GM13976 (cell line): ENCODE data around the gene SALL3.
"Not testable (repeated sequence)": the region's sequence is repeated elsewhere in the genome, so short reads cannot be mapped to it uniquely, and the experiment has no call there.

ENCODE experiments used
- DNase-seq: peaks from one replicate; pipeline ENCODE4 v3.0.0; 2012; ENCODE audit warnings: low spot score
- in situ Hi-C: fragments of 300-500 bp; cut with MboI; formaldehyde crosslinking; loops from one replicate; pipeline ENCODE4 v1.12.0; 2022; ENCODE audit warnings: low sequenced_read_pairs, mixed read lengths, inconsistent platforms; ENCODE audit not compliant: unreplicated experiment
- TF ChIP-seq, protein P1 (sequence below): IDR thresholded peaks from 2 replicates; pipeline ENCODE4 v1.5.1; 2012; ENCODE audit warnings: borderline replicate concordance, mild to moderate bottlenecking; ENCODE audit not compliant: insufficient read depth; ENCODE audit errors: extremely low read depth, missing control alignments, control extremely low read depth

SALL3 gene

DNA sequence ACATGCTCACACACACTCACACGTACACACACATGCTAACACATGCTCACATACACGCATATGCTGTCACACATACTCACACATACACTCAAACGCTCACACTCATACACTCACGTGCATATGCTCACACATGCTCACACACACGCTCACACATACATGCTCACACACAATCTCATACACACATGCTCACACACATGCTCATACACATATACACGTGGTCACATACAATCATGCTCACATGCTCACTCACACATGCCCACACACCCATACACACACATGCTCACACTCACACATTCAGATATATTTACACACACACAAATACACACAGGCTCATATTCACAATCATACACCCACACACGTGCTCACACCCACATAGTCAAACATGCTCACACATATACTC lies 17.5 kb upstream of the SALL3 start:
- no peak for DNase-seq
- TF ChIP-seq, protein P1, sequence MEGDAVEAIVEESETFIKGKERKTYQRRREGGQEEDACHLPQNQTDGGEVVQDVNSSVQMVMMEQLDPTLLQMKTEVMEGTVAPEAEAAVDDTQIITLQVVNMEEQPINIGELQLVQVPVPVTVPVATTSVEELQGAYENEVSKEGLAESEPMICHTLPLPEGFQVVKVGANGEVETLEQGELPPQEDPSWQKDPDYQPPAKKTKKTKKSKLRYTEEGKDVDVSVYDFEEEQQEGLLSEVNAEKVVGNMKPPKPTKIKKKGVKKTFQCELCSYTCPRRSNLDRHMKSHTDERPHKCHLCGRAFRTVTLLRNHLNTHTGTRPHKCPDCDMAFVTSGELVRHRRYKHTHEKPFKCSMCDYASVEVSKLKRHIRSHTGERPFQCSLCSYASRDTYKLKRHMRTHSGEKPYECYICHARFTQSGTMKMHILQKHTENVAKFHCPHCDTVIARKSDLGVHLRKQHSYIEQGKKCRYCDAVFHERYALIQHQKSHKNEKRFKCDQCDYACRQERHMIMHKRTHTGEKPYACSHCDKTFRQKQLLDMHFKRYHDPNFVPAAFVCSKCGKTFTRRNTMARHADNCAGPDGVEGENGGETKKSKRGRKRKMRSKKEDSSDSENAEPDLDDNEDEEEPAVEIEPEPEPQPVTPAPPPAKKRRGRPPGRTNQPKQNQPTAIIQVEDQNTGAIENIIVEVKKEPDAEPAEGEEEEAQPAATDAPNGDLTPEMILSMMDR = no peak
- in situ Hi-C loops = no loop called here

DNA sequence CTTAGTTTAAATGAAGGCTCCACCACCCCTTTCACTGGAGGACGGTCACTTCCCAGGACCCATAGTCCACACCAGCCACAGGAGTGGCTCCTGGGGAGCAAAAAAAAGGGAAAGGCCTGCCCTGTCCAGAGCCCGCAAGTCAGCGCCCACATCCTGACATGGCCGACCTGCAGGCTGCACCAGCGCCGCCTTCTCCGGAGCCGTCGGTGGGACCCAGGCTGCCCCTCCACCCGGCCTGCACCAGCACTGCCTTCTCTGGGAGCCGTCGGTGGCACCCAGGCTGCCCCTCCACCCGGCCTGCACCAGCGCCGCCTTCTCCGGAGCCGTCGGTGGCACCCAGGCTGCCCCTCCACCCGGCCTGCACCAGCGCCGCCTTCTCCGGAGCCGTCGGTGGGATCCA lies 14.9 kb upstream of the SALL3 start:
- in situ Hi-C loops, DNase-seq: not testable (repeated sequence)

DNA sequence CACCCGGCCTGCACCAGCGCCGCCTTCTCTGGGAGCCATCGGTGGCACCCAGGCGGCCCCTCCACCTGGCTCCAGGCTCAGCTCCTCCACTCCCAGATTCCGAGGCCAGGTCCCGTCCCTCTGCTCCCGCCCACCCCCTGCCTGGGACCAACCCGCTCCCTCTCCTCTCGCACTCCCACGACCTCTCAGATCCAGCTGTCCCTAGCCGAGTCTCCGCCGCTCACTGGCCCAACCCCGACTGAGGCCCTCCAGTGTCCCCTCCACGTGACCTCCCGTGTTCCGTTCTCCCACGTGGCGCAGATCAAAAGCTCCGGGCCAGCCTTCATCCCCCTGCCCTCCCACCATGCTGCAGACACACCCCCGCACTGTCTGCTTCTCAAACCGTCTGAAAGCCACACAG lies 14.4 kb upstream of the SALL3 start:
- DNase-seq = no peak
- TF ChIP-seq, protein P1 = no peak
- in situ Hi-C loops = no loop called here

DNA sequence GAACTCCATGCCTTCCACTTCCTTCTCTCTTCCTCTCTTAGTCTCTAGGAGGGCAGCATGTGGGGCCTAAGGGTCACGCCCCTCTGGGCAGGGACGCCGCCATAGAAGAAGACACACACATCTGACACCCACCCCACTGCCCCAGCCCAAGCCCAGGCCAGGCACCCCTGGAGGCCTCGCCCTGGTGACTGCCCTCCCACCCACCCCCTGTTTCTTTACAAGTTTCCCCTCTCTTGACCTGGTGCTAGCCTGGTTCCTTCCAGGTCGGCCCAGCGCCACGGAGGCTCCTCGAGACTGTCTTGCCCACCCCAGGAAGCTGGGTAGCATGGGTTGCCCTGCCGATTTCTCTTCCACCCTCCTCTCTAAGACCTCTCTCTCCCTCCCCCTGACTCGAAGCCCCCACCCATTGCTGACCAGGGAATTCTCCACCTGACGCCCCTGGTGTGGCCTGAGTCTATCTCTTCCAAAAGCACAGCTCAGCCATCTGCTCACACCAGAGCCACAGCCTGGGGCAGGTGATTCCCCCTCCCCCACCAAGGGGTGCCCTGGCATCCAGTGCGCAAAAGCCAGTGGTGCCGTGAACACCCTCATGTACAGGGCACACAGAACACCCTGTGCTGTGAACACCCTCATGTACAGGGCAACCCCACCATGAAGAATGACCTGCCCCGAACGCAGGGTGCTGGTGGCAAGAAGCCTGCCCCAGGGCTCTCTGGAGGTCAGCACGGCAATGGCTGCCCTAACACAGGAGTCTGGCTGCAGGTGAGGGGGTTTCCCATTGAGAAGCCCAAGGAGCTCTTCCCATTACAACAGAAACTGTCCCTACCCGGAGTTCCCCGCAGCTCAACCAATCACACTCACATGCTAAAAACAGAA lies 13.5 kb upstream of the SALL3 start:
- TF ChIP-seq, protein P1 = no peak
- in situ Hi-C loops = no loop called here

GRCh38 chr18:78966793-78967106 lies 12.9 kb upstream of the SALL3 start:
- in situ Hi-C loops = no loop called here
- TF ChIP-seq, protein P1 = no peak
- DNase-seq = no peak

More for the DNA sequence above, 13.5 kb upstream of the SALL3 start:
- no peak for DNase-seq

DNA sequence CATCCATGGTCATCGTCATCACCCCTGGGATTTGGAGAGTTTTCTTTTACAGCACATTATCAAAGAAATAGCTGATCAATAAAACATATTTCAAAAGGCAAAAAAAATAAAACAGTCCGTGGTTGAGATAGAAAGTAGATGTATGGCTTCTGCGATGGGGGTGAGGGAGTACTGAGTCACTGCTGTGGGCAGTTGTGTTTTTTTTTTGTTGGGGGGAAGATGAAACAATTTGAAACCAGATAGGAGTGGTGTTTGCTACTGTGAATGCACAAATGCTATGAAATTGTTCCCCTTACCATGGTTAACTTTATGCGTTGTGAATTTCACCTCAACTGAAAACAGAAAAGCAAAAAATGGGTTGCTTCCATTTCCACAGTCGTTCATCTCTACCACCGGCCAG lies 11.9 kb upstream of the SALL3 start:
- TF ChIP-seq, protein P1 = no peak
- DNase-seq = no peak
- in situ Hi-C loops = no loop called here

DNA sequence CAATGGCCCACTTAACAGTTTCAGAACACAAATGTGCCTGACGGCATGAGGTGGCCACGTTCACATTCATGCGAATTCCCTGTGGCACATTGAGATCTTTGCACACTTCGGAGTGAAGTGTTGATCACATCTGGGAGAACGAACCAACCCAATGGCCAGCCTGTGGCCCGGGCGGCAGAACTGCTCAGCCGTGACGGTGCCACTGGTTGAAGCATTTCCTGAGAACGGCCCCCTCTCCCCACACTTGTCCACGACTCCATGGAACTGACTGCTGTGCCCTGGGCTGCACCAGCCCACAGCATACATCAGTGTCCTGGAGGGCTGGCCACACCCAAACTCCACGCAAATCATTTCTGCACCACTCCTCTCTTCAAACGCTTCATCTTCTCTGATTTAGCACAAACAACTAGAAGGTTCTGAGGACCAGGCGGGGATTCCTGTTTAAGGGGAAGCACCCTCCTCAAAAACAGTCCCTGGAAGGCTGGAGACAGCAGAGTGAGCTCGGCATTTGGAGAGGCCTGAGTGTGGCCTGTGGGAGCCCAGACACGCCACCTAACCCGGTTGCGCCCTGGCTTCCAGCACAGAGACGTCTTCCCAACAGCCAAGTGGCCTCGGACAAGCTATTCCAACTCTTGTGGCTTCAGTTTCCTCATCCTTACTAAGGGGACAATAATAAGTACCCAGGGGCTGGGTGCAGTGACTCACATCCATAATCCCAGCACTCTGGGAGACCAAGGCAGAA lies 9.9 kb upstream of the SALL3 start:
- TF ChIP-seq, protein P1 = no peak
- no peak for DNase-seq
- in situ Hi-C loops = no loop called here
